D721Med (cell line): ENCODE results near the gene HIGD1B.
"Not testable (repeated sequence)": the region's sequence is repeated elsewhere in the genome, so short reads cannot be mapped to it uniquely, and the experiment has no call there.

Experiments
- DNase-seq: peaks from one replicate; pipeline ENCODE4 v3.0.0; 2011; ENCODE audit warnings: low spot score; ENCODE audit not compliant: insufficient read length
- FAIRE-seq: peaks from 2 replicates; lab custom pipeline; 2011; peaks lifted over from hg19 to GRCh38; lab: Jason Lieb, UNC
- CTCF ChIP-seq: IDR thresholded peaks from 2 replicates; pipeline ENCODE4 v1.5.1; 2012; ENCODE audit warnings: mild to moderate bottlenecking, control low read depth; ENCODE audit not compliant: insufficient read depth; ENCODE audit errors: missing control alignments

The HIGD1B gene

GRCh38 chr17:44812263-44812662 lies 35.4 kb upstream of the HIGD1B start:
- DNase-seq: no peak
- no peak for TF ChIP-seq CTCF
- FAIRE-seq: no peak

DNA sequence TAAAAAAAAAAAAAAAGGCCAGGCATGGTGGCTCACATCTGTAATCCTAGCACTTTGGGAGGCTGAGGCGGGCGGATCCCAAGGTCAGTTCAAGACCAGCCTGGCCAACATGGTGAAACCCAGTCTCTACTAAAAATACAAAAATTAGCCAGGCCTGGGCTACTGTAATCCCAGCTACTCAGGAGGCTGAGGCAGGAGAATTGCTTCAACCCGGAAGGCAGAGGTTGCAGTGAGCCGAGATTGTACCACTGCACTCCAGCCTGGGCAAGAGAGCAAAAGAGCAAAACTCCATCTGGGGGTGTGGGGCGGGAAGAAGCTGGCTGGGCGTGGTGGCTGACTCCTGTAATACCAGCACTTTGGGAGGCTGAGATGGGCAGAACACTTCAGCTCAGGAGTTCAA lies 29.2 kb upstream of the HIGD1B start:
- FAIRE-seq, DNase-seq: not testable (repeated sequence)

- FAIRE-seq (peak; percentile 67), DNase-seq (peak; percentile 35)
- no peak for TF ChIP-seq CTCF
These were observed 27.0 kb upstream of the HIGD1B start for GRCh38 chr17:44820631-44821212.

DNA sequence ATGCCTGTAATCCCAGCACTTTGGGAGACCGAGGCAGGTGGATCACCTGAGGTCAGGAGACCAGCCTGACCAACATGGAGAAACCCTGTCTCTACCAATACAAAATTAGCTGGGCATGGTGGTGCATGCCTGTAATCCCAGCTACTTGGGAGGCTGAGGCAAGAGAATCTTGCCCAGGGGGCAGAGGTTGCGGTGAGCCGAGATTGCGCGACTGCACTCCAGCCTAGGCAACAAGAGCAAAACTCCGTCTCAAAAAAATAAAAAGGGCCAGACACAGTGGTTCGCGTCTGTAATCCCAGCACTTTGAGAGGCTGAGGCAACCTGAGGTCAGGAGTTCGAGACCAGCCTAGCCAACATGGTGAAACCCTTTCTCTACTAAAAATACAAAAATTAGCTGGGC lies 22.4 kb upstream of the HIGD1B start:
- not testable (repeated sequence) for DNase-seq, FAIRE-seq

DNA sequence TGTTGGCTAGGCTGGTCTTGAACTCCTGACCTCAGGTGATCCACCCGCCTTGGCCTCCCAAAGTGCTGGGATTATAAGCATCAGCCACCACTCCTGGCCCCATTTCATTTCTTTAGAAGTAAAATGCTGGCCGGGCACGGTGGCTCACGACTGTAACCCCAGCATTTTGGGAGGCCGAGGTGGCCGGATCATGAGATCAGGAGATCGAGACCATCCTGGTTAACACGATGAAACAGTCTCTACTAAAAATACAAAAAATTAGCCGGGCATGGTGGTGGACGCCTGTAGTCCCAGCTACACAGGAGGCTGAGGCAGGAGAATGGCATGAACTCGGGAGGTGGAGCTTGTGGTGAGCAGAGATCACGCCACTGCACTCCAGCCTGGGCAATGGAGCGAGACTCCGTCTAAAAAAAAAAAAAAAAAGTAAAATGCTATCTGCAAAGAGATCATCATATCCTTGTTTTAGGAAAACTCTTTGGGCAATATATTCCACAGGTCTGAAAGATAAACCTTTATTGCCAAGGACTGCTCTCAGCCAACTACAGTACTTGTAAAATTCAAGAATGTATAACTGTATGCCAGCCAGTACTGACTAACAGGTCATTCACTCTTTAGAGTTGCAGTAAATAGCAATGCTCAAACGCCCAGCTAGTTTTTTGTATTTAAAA lies 21.4 kb upstream of the HIGD1B start:
- TF ChIP-seq CTCF: no peak
- DNase-seq (no peak), FAIRE-seq (no peak)

DNA sequence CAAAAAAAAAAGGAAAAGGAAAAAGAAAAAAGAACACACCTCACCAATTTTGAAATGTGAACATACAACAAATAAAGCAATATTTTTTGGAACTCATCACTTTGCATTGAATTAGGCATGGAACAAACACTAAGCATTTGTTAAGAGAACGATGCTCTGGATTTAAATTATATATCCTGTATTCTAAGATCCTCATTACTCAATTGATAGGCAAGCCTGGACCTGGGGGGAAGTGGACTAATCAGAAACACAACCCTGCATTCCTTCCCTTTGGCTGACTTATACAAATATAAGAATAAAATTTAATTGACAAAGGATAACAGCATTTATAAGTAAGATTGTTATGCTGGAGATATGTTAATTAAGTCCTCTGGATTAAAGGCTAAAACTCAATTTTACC lies 19.8 kb upstream of the HIGD1B start:
- FAIRE-seq: no peak
- no peak for TF ChIP-seq CTCF
- DNase-seq: no peak

- DNase-seq (no peak), FAIRE-seq (no peak)
- no peak for TF ChIP-seq CTCF
These were observed 18.7 kb upstream of the HIGD1B start for GRCh38 chr17:44828919-44829522.
